ENCODE results near the gene ZNF136. TPM values are rescaled to one million over a fixed set of nuclear protein-coding genes. Genes with fewer than 3 reads are reported as not detected.

Gene ZNF136
- total RNA-seq, 1 experiment from 2014 or later, result 4.6 TPM

- TF ChIP-seq SIN3A (IDR thresholded peaks at IDR 0.05; ENCODE audit: borderline replicate concordance, insufficient read depth, low read depth, low read length) (no peak), POLR2AphosphoS5 (IDR thresholded peaks at IDR 0.05; ENCODE audit: low read depth, low read length) (no peak), TCF7L2 (IDR thresholded peaks at IDR 0.05; ENCODE audit: low read depth, low read length) (no peak)
- Histone ChIP-seq H3K9me3 (ENCODE audit: control insufficient read depth, insufficient read depth, low read depth, low read length) (peaks cover 30% of the 10 kb centered on the region), H3K4me1 (ENCODE audit: control insufficient read depth, insufficient read depth, low read length) (peaks cover 5% of the 10 kb centered on the region; the same call in 1 of the 2 replicates), H3K27me3 (ENCODE audit: control insufficient read depth, insufficient read depth, low read length) (no peaks in the 10 kb centered on the region), H3K27ac (ENCODE audit: low read length) (no peak overlapping the region), H3K36me3 (ENCODE audit: control insufficient read depth, insufficient read depth, low read length) (peaks cover 6% of the 10 kb centered on the region), H3K4me3 (ENCODE audit: low read depth in 2 of 2, low read length in 2 of 2) (no peak overlapping the region)
- BruUV-seq (replicated peaks), result no TSS peak
- in situ Hi-C loops (cut with HindIII; ENCODE audit: low pct_unique_long_range_greater_than_20kb, low sequenced_read_pairs) (no loop called here), intact Hi-C loops (cut with micrococcal nuclease; ENCODE audit: unreplicated experiment) (no loop called here)
- POLR2A ChIA-PET, result no interaction called here
- CTCF ChIA-PET, result no interaction called here
- DNase-seq (ENCODE audit: low read depth, low spot score) (no peak), ATAC-seq (no peak)
Measured at GRCh38 chr19:12145348-12145747, 17.5 kb upstream of the ZNF136 start.

GRCh38 chr19:12155324-12155860 is 7.5 kb upstream of the ZNF136 start:
- Histone ChIP-seq H3K4me1 (ENCODE audit: control insufficient read depth, insufficient read depth, low read length) (no peaks in the 10 kb centered on the region), H3K9me3 (ENCODE audit: control insufficient read depth, insufficient read depth, low read depth, low read length) (peaks cover 8% of the 10 kb centered on the region; the same call in 1 of the 2 replicates), H3K36me3 (ENCODE audit: control insufficient read depth, insufficient read depth, low read length) (0 out of 2 replicates have a peak, but pooled peaks cover 2% of the 10 kb centered on the region), H3K27ac (ENCODE audit: low read length) (peak overlapping the region; percentile 84), H3K27me3 (ENCODE audit: control insufficient read depth, insufficient read depth, low read length) (no peaks in the 10 kb centered on the region), H3K4me3 (ENCODE audit: low read depth in 2 of 2, low read length in 2 of 2) (peak overlapping the region; percentile 65 to 83)
- ChIA-PET POLR2A (no interaction called here), CTCF (no interaction called here)
- DNase-seq (ENCODE audit: low read depth, low spot score) (no peak), ATAC-seq (no peak)
- TSS peak; percentile 89 for BruUV-seq (replicated peaks)
- in situ Hi-C loops (cut with HindIII; ENCODE audit: low pct_unique_long_range_greater_than_20kb, low sequenced_read_pairs) (no loop called here), intact Hi-C loops (cut with micrococcal nuclease; ENCODE audit: unreplicated experiment) (no loop called here)
- TF ChIP-seq REST (IDR thresholded peaks at IDR 0.05; ENCODE audit: insufficient read depth in 1 of 2, low read depth in 2 of 2, low read length in 1 of 2) (no peak), TCF7L2 (IDR thresholded peaks at IDR 0.05; ENCODE audit: low read depth, low read length) (no peak), POLR2AphosphoS5 (IDR thresholded peaks at IDR 0.05; ENCODE audit: low read depth, low read length) (no peak), SIN3A (IDR thresholded peaks at IDR 0.05; ENCODE audit: borderline replicate concordance, insufficient read depth, low read depth, low read length) (no peak), CTCF (IDR thresholded peaks at IDR 0.05) (no peak)

Data from Panc1 (cell line).